HG02852 (cell line): Measurements from ENCODE around the gene AP1M1.
A peak's percentile ranks its signal among the peaks of the same experiment; 100 is the strongest.

Source experiments
- ATAC-seq: cut with Tn5 transposase; IDR thresholded peaks from one replicate; pipeline ENCODE4 v1.9.1; 2021; ENCODE audit warnings: mild to moderate bottlenecking, moderate library complexity; ENCODE audit not compliant: unreplicated experiment

Gene AP1M1

GRCh38 chr19:16229322-16229641 lies 31.6 kb downstream of the AP1M1 start:
- ATAC-seq = no peak

GRCh38 chr19:16232127-16232526 lies 34.4 kb downstream of the AP1M1 start:
- no peak for ATAC-seq

- ATAC-seq = no peak
These were observed 34.9 kb downstream of the AP1M1 start for GRCh38 chr19:16232568-16232967.

- no peak for ATAC-seq
These were observed 35.5 kb downstream of the AP1M1 start for GRCh38 chr19:16233081-16233776.

- ATAC-seq = no peak
These were observed 36.3 kb downstream of the AP1M1 start for GRCh38 chr19:16233836-16234551.

GRCh38 chr19:16234552-16235445 lies 37.1 kb downstream of the AP1M1 start:
- ATAC-seq = no peak

- no peak for ATAC-seq
These were observed 38.3 kb downstream of the AP1M1 start for GRCh38 chr19:16235811-16236652.

- no peak for ATAC-seq
These were observed 46.4 kb downstream of the AP1M1 start for GRCh38 chr19:16244091-16244490.

- ATAC-seq = no peak
These were observed 49.9 kb downstream of the AP1M1 start for GRCh38 chr19:16247353-16248182.

GRCh38 chr19:16248380-16249023 lies 50.8 kb downstream of the AP1M1 start:
- no peak for ATAC-seq

- ATAC-seq = no peak
These were observed 52.2 kb downstream of the AP1M1 start for GRCh38 chr19:16249826-16250404.

GRCh38 chr19:16252459-16253205 lies 54.9 kb downstream of the AP1M1 start:
- ATAC-seq = no peak

GRCh38 chr19:16254851-16255408 lies 57.2 kb downstream of the AP1M1 start:
- ATAC-seq = no peak

- ATAC-seq = no peak
These were observed 59.8 kb downstream of the AP1M1 start for GRCh38 chr19:16257509-16258002.

GRCh38 chr19:16258440-16258903 lies 60.8 kb downstream of the AP1M1 start:
- ATAC-seq = no peak

GRCh38 chr19:16259385-16260159 lies 61.9 kb downstream of the AP1M1 start:
- ATAC-seq = peak; percentile 55
